Measurements from ENCODE around the gene CDH2. TPM values are rescaled to one million over a fixed set of nuclear protein-coding genes. Genes with fewer than 3 reads are reported as not detected.

The CDH2 gene
- total RNA-seq, result 6.5 TPM

- peak; percentile 84 for DNase-seq
Measured at GRCh38 chr18:28176948-28177827, at the start of gene CDH2. CDH2 (minus strand) TSS chr18:28177130; CDS start chr18:28177022, 108 bp downstream.

DNA sequence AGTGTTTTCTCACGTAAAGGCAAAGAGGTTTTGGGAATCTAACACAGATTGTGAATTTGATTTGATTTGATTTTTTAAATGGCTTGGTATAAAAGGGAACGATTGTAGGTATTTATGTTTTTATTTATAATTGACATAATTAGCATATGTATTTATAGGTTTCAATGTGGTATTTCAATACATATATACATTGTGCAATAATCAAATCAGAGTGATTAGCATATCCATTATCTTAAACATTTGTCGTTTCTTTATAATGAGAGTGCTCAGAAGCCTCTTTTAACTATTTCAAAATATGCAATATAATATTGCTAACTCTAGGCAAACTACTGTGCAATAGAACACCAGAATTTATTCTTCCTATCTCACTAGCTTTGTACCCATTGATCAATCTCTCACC is 35.1 kb upstream of the CDH2 start:
- DNase-seq, result no peak

DNA sequence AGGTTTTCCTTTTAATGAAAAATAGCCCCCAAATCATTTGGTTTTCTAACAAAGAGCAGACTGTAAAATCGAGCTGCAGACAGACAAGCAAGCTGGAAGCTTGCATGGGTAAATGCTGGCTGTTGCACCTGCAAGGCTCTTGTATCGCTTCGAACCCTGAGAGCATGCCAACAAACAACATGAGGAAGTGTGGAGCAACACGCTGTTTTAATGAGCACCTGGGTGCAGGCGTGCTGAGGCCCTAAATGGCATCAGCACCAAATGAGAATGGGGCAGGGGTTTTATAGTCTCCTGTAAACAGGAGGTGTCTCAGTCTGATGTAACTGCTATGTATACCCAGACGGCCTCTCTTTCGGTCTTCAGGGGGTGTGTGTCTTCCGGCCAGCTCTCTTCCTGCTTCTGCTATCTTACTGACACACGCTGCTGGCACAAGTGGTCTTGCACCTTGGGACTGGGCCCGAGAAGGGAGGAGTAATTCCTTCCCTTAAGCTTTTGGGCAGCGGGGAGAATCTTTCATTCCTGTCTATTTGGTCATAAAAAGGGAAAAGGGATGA is 31.9 kb upstream of the CDH2 start:
- DNase-seq, result no peak

DNA sequence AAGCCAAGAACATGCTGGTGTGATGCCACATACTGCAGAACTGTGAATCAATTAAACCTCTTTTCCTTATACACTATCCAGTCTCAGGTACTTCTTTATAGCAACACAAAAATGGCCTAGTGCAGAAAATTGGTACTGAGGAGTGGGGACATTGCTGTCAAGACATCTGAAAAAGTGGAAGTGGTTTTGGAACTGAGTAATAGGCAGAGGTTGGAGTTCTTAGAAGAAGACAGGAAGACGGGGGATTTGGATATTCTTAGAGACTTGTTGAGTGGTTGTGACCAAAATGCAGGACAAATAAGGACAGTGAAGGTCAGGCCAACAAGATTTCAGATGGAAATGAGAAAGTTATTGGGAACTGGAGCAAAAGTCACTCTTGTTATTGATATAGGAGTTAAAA is 31.3 kb upstream of the CDH2 start:
- DNase-seq, result no peak

GRCh38 chr18:28204154-28204553 is 27.2 kb upstream of the CDH2 start:
- DNase-seq, result no peak

- no peak for DNase-seq
Measured at GRCh38 chr18:28201056-28201455, 24.1 kb upstream of the CDH2 start.

DNA sequence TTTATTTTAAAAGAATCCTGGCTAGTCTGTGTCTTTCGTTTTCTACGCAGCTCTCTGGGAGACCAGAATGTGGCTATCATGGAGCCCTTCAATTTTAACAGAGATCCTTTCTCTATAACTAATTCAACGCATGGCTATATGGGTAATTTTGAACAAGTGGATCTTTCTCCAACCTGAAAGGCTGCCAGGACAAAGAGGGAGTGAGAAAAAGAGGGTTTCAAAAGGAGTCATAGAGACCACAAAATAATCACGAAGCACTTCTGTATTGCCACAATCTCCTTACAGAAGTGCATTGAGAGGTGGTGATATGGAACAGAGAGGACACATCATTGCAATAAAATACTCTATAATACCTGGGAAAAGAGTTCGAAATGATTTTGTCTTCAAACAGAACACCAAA is 21.7 kb upstream of the CDH2 start:
- DNase-seq, result no peak

DNA sequence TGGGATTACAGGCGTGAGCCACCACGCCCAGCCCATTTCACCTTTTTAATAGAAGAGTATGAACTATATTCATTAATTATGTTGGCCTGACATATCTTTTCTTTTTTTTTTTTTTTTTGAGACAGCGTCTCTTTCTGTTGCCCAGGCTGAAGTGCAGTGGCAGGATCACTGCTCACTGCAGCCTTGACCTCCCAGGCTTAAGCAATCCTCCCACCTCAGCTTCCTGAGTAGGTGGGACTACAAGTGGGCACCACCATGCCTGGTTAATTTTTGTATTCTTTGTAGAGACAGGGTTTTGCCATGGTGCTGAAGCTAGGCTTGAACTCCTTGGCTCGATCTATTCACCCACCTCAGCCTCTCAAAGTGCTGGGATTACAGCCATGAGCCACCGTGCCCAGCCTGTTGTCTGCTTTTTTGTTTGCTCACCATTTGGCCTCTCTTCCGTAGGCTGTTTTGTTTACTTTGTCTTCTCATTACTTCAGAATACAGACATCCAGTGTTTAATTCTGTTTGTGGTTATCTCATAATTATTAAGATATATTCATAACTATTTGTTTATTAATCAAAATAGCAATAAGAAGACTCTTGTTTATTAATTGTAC is 16.3 kb upstream of the CDH2 start:
- DNase-seq, result no peak

DNA sequence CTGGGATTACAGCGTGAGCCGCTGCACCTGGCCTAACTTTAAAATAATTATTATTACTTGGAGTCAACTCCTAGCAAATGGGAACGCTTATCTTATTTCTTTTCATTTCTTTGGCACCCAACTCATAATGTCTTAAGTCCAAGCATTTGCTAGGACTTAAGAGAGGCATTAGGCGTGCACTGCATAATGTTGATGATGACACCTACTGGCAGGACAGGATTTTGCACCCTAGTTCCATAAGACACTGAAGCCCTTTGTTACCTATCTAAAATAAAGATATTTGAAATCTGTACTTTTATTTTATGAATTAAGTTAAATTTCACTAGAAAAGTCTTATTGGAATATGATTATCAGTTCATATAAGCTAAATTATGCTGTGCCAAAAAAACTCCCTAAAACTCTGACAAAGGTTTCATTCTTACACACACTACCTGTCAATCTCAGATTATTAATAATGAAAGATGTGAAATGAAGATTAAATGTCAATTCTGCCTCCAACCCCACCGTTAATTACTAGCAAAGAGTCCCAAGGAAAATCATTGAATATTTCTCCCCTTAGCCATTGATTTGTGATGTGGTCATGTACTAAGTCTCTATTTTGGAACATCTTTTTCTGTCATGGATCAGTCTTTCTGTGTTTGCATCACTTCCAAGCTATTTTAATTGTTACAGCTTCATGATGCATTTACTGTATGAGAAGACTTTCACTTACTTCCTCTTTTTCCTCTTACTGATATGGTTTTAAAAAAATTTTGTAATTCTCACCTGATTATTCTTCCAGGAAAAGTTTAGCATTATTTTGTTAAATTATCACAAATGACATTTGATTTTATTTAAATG is 12.7 kb upstream of the CDH2 start:
- DNase-seq, result peak; percentile 14

- DNase-seq, result no peak
Measured at GRCh38 chr18:28185121-28185520, 8.2 kb upstream of the CDH2 start.

DNA sequence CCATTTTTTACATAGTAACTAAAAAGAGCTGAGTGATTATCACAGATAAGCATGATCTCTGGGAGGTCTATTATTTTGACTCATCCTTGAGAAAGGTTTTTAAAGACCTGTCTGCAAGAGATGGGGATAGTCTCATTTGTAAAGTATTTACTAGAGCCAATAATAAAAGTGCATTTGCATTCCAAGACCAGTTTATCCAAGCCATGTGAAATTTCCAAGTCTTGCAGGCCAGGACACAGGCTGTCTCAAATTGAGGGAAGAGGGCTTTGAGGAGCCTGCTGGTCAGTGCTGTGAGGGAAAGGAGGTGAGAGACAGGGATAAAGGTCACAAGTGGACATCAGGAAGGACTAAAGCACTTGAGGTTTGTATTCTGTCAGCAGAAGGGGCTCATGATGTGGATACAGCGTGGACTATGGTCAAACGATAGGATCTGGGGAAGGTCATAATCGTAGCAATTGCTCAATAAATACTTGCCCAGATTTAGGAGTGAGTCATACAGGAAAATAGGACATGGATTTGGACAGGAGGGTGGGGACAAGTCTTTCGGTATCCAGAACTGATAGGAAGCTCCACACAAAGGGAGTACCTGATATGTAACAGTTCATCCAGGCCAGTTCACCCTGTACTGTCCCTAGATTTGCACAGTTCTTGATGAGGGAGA is 6.6 kb upstream of the CDH2 start:
- DNase-seq, result no peak

DNA sequence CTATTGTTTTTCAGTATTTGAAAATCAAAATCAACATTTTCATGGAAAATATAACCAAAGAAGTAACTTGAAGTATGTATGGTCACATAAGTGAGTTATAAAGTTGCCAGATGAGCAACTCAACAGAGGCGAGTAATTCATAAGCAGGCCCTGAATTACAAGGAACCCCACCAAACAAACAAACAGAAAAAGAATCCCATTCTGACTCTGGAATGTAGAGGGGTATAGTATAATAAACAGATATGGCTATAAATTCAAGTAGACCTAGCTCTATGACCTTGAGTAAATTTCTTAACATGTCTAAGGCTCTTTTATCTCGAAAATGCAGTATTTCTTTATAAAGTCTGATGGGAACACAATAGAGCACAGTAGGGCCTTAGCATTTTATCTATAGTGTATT is 4.7 kb upstream of the CDH2 start:
- DNase-seq, result no peak

DNA sequence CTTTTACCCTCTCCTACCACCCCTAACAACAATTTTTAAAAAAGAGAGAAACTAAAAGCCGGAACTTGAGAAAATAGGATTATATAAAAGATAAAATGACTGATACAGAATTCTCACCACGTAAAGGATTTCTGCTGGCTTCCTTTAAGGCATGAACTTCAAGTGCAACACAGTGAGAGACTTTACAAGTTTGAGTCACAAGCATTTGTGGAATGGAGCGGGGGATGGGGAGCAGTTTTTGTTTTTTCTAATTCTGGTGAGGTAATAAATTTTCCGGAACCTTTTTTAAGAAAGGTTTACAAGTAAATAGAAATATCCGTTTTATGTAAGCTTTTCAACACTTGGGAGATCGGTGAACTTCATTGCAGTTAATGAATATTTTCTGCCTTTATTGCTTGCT is 1.8 kb upstream of the CDH2 start:
- DNase-seq, result no peak

- peak; percentile 69 for DNase-seq
Measured at GRCh38 chr18:28177828-28178635, 1.1 kb upstream of the CDH2 start.

DNA sequence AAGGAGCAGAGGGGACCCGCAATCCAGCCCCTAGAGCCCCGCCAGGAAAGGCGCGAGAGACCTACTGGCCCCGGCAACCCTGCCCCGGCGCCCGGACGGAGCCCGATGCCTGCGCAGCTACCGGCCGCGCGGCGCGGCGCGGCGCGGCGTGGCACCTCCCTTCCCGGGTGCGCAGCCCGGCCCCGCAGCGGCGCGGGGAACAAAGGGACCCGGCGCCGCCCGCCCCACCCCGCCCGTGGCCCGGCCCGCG is 307 bp downstream of the CDH2 start:
- DNase-seq, result no peak

DNA sequence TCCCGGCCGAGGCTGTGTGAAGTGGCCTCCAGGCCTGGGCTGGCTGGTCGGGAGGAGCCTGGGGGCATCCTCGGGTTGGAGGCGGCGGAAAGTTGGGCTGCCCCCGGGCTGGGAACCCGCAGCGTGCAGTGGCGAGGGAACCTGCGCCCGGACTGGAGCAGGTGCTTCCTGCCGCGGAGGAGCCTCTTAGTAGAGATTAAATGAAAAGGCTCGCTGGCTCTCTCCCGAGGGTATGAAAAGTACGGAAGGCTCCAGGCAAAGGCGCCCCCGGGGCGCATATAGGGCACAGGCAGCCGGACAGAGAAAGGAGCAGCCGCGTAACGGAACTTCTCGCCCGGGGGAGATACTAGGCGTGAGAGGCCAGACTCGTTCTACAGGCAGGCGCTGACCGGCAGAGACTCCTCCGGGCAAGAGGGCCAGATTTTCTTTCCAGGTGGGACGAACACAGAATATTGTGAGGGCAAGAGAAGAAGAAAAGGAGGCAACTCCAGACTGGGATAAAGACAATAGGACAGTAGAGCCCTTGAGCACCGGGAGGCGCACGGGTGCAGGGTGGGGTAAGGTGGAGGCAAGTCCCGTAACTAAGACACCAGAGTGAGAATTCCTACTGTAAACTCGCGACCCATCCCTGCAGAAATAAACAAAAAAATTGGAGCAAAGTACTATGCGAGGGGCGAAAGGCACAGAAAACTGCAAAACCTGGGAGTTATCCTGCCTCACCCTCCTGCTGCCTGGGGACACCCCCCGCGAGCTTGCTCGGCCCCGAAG is 816 bp downstream of the CDH2 start:
- DNase-seq, result peak; percentile 25

GRCh38 chr18:28175150-28175929 is 1.6 kb downstream of the CDH2 start:
- peak; percentile 52 for DNase-seq

DNA sequence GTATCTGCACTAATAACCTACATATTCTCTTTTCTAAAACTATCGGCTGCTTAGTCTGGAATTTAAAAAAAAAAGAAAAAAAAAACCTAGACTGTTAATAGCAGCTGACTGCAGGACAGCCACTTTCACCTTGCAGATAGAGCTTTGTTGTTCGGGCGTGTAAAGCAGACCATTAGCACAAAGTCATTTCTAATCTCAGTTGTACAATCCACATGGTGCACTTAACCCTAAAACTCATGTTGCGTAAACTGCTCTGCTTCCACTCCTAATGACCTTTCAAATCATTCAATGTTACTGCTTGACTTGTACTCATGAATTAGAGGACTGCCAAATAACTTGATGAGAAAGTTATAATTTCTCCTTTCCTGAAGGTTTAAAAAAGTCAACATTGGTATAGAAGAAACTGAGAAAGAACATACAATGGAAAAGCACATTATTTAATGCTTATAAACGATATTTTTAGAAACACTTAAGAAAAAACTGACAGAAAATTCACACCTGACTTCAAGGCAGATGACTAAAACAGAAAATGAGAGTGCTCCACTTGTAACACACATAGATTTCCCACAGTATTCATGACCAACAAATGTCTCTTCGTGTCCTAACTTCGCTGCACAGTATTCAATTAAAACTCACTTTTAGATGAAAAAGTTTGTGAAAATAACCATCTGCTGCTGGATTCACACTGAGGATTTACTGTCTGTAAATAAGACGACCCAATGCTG is 2.6 kb downstream of the CDH2 start:
- no peak for DNase-seq

- DNase-seq, result no peak
Measured at GRCh38 chr18:28171837-28172236, 5.1 kb downstream of the CDH2 start.
